Stimulated activated CD8-positive, alpha-beta memory T cell treated with anti-CD3 and anti-CD28 coated beads, Interleukin-15, amount 100 ng/mL, for 24 hours (primary cell): ENCODE data around the gene YJEFN3.

ENCODE experiments used
- DNase-seq: peaks from one replicate; pipeline ENCODE4 v3.0.0-alpha.2; 2020; ENCODE audit warnings: low read depth

The YJEFN3 gene

GRCh38 chr19:19498255-19498991 is 30.3 kb upstream of the YJEFN3 start:
- no peak for DNase-seq

GRCh38 chr19:19499272-19499995 is 29.3 kb upstream of the YJEFN3 start:
- DNase-seq = no peak

- no peak for DNase-seq
Observed at GRCh38 chr19:19500975-19501644, 27.6 kb upstream of the YJEFN3 start.

- DNase-seq = no peak
Observed at GRCh38 chr19:19501798-19502197, 26.9 kb upstream of the YJEFN3 start.

GRCh38 chr19:19502281-19502680 is 26.4 kb upstream of the YJEFN3 start:
- DNase-seq = no peak

GRCh38 chr19:19502808-19503602 is 25.7 kb upstream of the YJEFN3 start:
- no peak for DNase-seq

GRCh38 chr19:19504754-19505668 is 23.7 kb upstream of the YJEFN3 start:
- DNase-seq = no peak

- DNase-seq = no peak
Observed at GRCh38 chr19:19505669-19506326, 22.9 kb upstream of the YJEFN3 start.

- DNase-seq = no peak
Observed at GRCh38 chr19:19506592-19506991, 22.1 kb upstream of the YJEFN3 start.

GRCh38 chr19:19507354-19507753 is 21.4 kb upstream of the YJEFN3 start:
- no peak for DNase-seq

GRCh38 chr19:19508217-19508616 is 20.5 kb upstream of the YJEFN3 start:
- no peak for DNase-seq

- DNase-seq = no peak
Observed at GRCh38 chr19:19510432-19510831, 18.3 kb upstream of the YJEFN3 start.

- DNase-seq = no peak
Observed at GRCh38 chr19:19513682-19514081, 15.0 kb upstream of the YJEFN3 start.

- no peak for DNase-seq
Observed at GRCh38 chr19:19514215-19514657, 14.5 kb upstream of the YJEFN3 start.

- DNase-seq = no peak
Observed at GRCh38 chr19:19514881-19515641, 13.7 kb upstream of the YJEFN3 start, which contains the start of gene TSSK6. Gene TSSK6, minus strand, starts transcription at chr19:19515548. Its CDS starts 121 bp downstream, at chr19:19515427.

- peak; percentile 94 for DNase-seq
Observed at GRCh38 chr19:19515642-19516519, 12.8 kb upstream of the YJEFN3 start, which contains the start of gene NDUFA13. Gene NDUFA13, plus strand, starts transcription at chr19:19516225. Its CDS starts 14 bp downstream, at chr19:19516239.

- no peak for DNase-seq
Observed at GRCh38 chr19:19517235-19517619, 11.5 kb upstream of the YJEFN3 start.

- no peak for DNase-seq
Observed at GRCh38 chr19:19520989-19521388, 7.7 kb upstream of the YJEFN3 start.
